Measurements from ENCODE around the gene ATP6V0E1.
"Not testable (repeated sequence)": the region's sequence is repeated elsewhere in the genome, so short reads cannot be mapped to it uniquely, and the experiment has no call there.

Gene ATP6V0E1

DNA sequence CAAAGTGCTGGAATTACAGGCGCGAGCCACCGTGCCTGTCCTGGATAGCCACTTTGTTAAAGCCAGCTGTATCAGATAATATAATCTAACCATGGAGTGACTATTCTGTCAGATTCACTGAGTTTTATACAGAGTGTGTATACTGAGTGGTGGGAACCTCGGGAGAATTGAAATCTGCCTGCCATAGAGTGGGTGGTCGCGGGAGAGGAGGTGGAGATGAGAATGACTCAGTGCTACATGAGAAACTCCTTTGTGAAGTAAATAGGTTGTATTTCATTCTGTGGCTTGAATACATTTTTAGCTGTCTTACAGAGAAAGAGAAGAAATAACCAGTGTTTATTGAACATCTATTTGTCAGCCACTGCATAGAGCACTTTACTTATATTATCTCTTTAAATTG is 26.4 kb downstream of the ATP6V0E1 start:
- no peak for DNase-seq

- no peak for DNase-seq
These were observed 27.2 kb downstream of the ATP6V0E1 start for GRCh38 chr5:173010547-173011464.

GRCh38 chr5:173011566-173011965 is 28.0 kb downstream of the ATP6V0E1 start:
- DNase-seq = no peak

DNA sequence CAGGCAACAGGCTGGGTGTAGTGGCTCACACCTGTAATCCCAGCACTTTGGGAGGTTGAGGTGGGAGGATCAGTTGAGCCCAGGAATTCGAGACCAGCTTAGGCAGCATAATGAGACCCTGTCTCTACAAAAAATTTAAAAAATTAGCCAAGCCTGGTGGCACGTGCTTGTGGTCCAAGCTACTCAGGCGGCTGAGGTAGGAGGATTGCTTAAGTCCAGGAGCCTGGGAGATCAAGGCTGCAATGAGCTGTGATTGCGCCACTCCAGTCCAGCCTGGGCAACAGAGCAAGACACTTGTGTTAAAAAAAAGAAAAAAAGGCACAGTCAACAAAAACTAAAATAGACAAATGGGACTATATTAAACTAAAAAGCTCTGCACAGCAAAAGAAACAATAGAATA is 29.3 kb downstream of the ATP6V0E1 start:
- no peak for DNase-seq

GRCh38 chr5:173014671-173015070 is 31.1 kb downstream of the ATP6V0E1 start:
- DNase-seq = no peak

- DNase-seq = no peak
These were observed 31.6 kb downstream of the ATP6V0E1 start for GRCh38 chr5:173015192-173015591.

GRCh38 chr5:173015598-173016455 is 32.3 kb downstream of the ATP6V0E1 start:
- DNase-seq = no peak

DNA sequence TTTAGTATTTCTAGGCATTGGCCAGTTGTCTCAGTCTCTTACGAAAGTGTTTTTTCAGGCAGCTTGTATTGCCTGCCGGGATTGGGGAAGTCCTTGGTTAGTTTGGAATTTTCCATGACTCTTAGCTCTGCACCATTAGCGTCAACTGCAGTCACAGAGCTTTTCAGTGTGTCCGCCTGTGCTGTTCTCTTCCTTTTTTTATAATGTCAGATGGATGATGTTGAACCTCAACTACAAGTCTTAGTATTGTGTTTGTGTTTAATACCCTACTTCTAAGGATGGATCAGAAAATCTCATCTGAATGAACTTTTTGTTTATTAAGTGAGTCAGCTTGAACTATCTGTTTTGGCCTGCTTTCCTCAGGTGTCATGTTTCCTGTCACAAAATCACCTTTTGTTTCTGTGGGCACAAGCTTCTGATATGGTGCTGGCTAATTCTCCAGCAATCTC is 33.1 kb downstream of the ATP6V0E1 start:
- DNase-seq = no peak

DNA sequence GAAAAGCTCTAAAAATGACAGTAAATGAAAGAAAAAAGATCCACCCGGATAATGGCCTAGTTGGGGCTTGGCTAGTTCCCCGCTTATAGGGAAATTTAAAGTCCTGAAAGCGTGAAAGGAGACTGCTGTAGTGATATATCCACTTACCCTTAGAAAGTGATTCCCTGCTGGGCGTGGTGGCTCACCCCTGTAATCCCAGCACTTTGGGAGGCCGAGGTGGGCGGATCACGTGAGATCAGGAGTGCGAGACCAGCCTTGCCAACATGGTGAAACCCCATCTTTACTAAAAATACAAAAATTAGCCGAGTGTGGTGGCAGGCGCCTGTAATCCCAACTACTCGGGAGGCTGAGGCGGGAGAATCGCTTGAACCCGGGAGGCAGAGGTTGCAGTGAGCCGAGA is 33.5 kb downstream of the ATP6V0E1 start:
- DNase-seq = not testable (repeated sequence)

GRCh38 chr5:173018358-173018757 is 34.8 kb downstream of the ATP6V0E1 start:
- no peak for DNase-seq

DNA sequence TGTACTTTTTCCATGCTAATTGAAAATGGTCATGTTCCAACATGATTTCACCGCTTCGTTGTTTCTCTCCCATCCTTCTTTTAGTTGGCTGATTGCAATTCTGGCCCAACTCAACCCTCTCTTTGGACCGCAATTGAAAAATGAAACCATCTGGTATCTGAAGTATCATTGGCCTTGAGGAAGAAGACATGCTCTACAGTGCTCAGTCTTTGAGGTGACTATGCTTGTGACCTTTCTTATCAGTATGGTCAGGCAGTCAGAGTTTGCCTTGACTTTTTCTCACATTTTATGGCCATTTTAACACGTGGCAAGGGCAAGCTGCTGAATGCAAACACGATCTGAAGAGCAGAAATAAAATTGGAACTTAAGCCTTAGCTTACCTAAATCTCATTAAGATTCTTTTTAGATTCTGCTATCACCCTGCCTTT is 36.6 kb downstream of the ATP6V0E1 start:
- no peak for DNase-seq

DNA sequence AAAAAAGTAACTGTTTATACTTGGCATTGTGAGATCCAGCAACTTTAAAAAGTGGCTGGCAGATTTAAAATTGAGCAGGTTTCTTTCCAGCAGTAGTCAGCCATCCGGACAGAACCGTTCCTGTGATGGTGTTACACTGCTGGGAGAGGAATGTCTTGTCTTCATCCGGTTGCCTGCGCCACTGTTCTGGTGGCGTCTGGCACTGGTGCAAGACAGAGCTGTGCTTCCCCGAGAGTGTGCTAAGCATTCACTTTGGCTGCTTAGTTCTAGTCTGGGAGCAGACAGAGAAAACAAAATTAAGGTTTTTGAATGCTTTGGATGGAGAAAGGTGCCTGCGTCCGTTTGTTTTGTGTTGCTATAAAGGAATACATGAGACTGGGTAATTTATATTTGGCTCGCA is 37.1 kb downstream of the ATP6V0E1 start:
- no peak for DNase-seq

DNA sequence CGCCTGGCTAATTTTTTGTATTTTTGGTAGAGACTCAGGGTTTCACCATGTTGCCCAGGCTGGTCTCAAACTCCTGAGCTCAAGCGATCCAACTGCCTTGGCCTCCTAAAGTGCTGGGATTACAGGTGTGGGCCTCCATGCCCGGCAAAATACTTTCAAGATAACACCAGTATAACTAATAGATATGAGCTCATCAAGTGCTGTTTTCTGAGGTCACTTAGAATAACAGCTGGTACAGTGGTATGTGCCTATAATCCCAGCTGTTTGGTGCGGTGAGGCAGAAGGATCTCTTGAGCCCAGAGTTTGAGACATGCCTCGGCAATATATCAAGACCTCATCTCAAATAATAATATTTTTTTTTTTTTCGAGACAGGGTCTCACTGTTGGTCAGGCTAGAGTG is 42.1 kb downstream of the ATP6V0E1 start:
- no peak for DNase-seq

DNA sequence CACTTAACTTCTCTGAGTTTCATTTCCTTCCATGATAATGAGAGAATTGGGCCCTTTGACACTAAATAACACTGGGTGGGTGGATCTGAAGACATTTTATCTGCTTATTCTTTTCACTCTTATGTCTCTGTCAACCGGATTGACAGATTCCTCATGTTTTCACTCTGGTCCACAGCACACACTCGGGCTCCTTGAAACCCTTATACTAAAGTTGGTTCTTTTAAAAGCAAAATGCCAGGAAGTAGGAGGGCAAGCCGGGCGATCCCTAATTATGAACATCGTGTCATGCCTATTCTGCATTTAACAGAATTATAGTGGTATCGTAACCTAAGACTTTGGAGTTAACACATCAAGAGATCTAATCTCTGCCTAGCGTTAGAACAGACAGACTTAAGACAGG is 44.3 kb downstream of the ATP6V0E1 start:
- DNase-seq = no peak

GRCh38 chr5:173028811-173029327 is 45.3 kb downstream of the ATP6V0E1 start:
- no peak for DNase-seq

GRCh38 chr5:173029499-173029921 is 45.9 kb downstream of the ATP6V0E1 start:
- DNase-seq = no peak

DNA sequence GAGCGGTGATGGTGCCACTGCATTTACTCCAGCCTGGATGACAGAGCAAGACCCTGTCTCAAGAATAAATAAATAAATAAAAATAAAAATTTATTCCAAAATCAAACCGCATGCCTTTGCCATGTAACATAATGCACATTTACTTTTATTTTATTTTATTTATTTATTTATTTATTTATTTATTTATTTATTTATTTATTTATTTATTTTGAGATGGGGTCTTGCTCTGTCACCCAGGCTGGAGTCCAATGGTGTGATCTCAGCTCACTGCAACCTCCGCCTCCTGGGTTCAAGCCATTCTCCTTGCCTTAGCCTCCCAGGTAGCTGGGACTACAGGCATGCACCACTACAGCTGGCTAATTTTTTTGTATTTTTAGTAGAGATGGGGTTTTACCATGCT is 48.5 kb downstream of the ATP6V0E1 start:
- not testable (repeated sequence) for DNase-seq

- DNase-seq = no peak
These were observed 49.2 kb downstream of the ATP6V0E1 start for GRCh38 chr5:173032730-173033129.

GRCh38 chr5:173033923-173034322 is 50.4 kb downstream of the ATP6V0E1 start:
- no peak for DNase-seq

DNA sequence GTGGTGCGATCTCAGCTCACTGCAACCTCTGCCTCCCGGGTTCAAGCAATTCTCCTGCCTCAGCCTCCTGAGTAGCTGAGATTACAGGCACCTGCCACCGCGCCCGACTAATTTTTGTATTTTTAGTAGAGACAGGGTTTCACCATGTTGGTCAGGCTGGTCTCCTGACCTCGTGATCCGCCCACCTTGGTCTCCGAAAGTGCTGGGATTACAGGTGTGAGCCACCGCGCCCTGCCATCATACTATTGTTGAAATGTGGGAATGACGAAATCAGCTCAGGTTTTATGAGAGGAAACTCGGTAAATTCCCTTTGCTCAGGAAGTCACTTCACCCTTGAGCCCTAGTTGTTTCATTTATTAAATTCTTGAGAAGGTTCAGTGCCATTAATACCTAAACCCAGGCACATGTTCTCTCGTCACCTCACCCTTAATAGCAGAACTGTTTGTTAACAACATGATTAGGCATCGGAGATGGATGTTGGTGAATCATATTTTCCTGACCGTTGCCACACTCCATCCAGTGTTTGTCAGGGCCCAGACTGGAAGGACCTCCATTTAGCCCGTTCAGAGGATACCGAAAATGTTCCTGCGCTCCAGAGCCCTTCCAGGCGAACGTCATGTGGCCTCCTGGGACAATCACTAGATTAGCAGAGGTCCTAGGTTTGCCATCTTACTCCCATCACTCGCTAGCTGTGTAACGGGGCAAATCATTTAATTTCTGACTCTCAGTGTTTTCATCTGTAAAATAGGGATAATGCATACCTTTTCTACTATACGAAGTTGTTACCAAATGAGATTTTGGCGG is 52.5 kb downstream of the ATP6V0E1 start:
- DNase-seq = no peak

DNA sequence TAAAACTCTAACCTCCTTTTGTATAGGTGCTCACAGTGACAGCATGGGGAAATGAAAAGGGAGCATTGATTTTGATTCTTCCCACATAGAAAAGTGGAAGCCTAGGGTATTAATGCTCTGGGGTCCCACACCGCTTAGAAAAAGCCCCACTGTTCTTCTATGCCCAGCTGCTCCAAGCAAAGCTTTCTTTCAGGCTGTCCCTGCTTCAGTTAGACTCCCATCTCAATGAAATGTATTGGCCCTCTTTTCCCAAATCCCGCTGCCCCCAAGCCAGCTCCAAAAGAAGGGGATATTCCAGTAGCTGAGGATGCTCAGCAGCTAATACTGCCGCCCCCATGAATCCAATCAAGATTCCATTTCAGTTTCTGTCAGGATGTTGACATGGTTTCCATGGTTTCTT is 55.6 kb downstream of the ATP6V0E1 start:
- no peak for DNase-seq

- DNase-seq = no peak
These were observed 56.4 kb downstream of the ATP6V0E1 start for GRCh38 chr5:173039964-173040363.

All from NCI-H1436 treated with DMSO at 0.1 percent for 48 hours (cell line).